ACHN (cell line): ENCODE results near the gene MISP.

Experiments used
- DNase-seq: peaks from one replicate; pipeline ENCODE4 v3.0.0-alpha.2; 2015
- in situ Hi-C: cut with HindIII; loops from 2 replicates; pipeline ENCODE4 v1.10.0; 2017; ENCODE audit warnings: low sequenced_read_pairs, low pct_ligation_motif_present, low pct_unique_long_range_greater_than_20kb

Gene MISP

DNA sequence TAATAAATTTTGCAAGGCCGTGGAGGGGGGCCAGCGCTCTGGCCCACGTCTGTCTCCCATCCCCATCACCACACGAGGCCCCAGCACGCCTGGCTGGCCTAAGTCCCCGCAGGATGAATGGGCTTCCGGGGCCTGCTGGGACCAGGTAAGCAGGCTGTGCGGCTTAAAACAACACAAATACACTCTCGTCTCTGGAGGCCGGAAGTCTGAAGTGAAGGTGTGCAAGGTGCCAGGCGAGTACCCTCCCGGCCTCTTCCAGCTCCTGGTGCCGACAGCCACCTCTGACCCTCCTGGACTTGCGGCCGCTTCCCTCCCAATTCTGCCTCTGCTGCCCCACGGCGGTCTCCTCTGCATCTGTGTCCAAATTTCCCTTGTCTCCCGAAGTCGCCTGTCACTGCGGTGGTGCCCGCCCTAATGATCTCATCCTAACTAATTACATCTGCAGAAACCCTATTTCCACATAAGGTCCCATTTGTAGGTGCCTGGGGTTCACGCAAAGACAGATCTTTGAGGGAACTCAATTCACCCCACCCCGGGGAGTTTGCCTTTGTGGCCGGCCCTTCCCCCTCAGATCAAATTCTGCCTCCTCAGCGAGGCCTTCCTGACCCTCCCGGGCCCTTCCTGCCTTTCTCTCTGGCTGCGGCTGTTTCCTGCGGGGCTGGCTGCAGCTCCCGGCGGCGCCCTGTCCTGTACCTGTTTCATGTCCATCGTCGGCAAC, 38.2 kb downstream of the MISP start:
- in situ Hi-C loops, result no loop called here

GRCh38 chr19:789701-790060, 38.8 kb downstream of the MISP start:
- in situ Hi-C loops, result no loop called here
- no peak for DNase-seq

More for the DNA sequence above, 38.2 kb downstream of the MISP start:
- no peak for DNase-seq

- in situ Hi-C loops, result no loop called here
- DNase-seq, result no peak
Observed at GRCh38 chr19:791007-791566, 40.2 kb downstream of the MISP start.

DNA sequence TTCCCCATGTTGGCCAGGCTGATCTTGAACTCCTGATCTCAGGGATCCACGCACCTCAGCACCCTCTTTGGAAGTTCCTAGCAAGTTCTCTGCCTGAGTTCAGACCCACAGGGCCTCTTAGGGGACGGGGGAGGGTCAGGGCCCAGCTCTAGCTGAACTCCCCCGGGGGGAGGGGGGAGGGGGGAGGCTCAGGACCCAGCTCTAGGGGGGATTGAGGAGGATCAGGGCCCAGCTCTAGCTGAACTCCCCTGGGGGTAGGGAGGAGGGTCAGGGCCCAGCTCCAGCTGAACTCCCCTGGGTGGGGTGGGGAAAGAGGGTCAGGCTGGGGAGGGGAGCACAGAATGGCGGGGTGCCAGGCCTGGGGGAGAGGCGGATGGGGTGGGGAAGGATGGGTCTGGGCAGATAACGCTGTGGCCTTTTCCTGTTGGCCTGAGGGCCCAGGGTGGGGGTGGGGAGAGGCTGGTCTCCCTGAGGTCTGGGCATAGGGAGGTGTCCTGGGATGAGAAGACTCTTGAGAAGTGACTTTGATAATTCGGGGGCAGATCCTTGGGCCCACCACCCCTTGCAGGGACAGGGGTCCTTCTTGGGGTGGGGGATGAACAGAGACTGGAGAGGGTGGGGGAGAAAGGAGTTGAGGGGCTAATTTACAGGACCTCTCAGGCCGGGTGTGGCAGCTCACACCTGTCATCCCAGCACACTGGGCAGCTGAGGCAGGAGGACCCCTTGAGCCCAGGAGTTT, 40.8 kb downstream of the MISP start:
- no peak for DNase-seq
- in situ Hi-C loops, result no loop called here

- no peak for DNase-seq
- in situ Hi-C loops, result no loop called here
Observed at GRCh38 chr19:792306-792885, 41.5 kb downstream of the MISP start.

- no peak for DNase-seq
- in situ Hi-C loops, result no loop called here
Observed at GRCh38 chr19:793806-794205, 42.9 kb downstream of the MISP start.

GRCh38 chr19:795073-795611, 44.2 kb downstream of the MISP start:
- in situ Hi-C loops, result no loop called here
- DNase-seq, result no peak

DNA sequence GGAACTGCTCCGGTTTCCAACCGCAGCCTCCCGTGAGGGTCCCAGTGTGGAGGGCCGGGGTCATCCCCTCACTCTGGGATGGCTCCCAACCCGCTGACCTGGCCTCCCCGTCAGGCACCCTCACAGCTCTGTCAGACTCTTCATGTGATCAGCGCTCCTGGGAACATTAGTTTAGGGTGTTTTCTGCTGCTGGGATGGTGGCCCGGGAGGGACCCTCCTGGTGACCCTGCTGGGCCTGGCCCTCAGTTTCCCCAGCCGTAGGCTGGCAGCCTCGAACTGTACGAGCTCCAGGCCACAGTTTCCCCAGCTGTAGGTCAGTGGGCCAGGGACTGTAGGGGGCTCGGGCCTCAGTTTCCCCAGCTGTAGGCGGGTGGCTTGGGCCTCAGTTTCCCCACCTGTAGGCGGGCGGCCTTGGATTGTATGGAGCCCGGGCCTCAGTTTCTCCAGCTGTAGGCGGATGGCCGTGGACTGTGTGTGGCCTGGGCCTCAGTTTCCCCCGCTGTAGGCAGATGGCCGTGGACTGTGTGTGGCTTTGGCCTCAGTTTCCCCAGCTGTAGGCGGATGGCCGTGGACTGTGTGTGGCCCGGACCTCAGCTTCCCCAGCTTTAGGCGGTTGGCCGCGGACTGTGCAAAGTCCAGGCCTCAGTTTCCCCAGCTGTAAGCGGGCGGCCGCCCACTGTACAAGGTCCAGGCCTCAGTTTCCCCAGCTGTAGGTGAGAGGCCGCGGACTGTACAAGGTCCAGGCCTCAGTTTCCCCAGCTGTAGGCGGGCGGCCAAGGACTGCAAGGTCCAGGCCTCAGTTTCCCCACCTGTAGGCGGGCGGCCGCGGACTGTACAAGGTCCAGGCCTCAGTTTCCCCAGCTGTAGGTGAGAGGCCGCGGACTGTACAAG, 45.0 kb downstream of the MISP start:
- no peak for DNase-seq

DNA sequence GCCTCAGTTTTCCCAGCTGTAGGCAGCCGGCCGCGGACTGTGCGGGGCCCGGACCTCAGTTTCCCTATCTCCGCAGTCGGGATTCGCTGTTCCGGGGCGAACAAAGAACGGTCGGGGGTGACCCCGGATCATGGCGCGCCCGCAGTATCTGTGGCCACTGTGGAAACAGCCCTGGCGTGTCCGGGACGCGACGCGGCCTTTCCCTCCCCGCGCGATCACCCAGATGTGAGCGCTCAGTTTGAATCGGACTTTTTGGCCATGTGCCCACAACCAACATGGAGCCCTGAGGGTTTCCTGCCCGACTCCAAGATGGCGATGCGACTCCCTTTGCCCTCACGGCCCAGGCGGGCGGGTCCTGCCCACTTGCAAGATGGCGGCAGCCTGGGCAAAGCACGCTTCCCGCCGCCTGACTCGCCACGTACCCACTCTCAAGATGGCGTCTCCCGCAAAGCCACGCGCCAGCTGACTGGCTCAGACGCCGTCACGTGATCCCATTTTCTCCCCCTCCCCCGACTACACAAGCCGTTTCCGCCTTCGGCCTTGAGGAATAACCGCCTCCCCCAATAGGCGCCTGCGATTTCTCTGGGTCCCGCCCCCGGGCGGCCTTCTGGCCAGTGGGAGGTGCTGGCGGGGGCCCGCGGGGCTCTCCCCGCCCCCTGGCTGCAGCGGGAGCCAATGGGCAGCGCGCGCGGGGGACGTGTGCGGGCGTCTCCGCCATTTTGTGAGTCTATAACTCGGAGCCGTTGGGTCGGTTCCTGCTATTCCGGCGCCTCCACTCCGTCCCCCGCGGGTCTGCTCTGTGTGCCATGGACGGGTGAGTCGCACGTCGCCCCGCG, 46.0 kb downstream of the MISP start, which contains the start of gene PTBP1:
PTBP1 (plus strand) TSS at position 761 of the 836 bp plus-strand sequence; CDS start at position 807, 46 bp downstream.
- peak; percentile 99 for DNase-seq
- in situ Hi-C loops, result no loop called here

More for the DNA sequence above, 45.0 kb downstream of the MISP start:
- in situ Hi-C loops, result no loop called here

DNA sequence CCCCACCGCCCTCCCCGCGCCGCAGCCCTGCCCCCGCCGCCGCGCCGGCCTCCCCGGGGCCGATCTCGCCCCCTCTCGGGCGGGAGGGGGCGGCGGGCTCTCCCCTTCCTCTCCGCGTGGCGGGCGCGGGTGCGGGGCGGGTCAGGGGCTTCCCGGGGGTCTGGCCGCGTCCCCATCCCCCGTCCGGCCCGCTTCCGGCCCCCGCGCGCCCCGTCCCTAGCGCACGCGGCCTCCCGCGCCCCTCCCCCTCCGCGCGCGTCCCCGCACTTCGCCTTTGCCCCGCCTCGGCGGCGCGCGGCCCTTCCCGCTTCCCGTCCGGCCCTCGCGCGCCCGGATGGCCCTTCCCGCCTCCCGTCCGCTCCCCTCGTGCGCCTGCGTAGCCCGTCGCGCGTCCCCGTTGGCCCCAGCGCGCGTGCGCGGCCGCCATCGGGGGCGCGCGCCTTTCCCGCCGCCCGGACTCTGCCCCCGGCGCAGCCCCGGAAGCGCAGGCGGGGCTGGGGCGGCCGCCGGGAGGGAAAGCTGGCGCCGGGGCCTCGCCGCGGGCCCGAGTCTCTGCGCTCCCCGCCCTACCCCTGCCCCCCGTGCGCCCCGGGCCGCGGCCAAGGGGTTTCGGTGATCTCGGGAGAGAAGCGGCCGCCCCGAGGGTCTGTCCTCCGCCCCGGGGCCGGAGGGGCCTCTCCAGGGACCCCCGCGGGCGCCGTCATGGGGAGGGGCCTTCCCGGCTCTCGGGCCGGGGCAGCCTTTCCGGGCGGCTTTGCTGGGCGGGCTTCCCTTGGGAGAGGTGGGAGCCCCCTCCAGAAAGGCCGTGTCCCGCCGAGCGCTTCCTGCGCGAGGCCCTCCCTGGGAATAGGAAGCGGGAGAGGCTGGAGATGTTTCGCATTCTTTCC, 46.9 kb downstream of the MISP start:
- in situ Hi-C loops, result no loop called here
- DNase-seq, result peak; percentile 87

- in situ Hi-C loops, result no loop called here
- DNase-seq, result peak; percentile 78
Observed at GRCh38 chr19:798415-799075, 47.6 kb downstream of the MISP start.

- in situ Hi-C loops, result no loop called here
- peak; percentile 33 for DNase-seq
Observed at GRCh38 chr19:799076-799881, 48.4 kb downstream of the MISP start.

DNA sequence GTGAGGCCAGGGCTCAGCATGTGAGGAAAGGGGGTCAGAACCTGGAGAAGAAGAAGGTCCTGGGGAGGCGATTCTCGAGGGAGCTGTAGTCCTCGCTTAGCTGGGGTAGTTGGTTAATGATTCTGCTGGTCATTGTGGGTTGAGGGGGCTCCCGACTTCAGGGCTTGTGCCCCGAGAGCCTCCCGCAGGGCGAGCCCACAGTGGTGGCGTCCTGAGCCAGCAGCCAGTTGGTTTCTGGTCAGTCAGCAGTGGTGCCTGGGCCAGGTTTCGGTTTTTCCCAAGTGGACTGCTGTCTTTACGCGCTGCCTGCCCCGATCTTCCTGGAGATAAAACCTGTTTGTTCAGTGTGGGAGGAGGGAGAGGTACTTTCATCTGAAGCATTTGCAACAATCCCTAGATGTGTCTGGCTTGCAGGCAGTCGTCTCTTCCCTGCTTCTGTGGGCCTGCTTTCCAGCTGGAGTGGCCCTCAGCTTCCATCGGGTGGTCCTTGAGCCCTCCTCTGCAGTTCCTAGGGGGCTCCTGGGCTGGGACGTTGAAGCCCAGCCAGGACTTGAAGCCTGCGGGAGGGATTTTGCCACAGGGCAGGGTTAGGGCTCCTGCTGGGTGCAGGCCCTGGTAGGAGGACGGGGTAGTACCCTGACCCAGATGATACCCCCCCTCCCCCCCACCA, 49.6 kb downstream of the MISP start:
- in situ Hi-C loops, result no loop called here
- no peak for DNase-seq

DNA sequence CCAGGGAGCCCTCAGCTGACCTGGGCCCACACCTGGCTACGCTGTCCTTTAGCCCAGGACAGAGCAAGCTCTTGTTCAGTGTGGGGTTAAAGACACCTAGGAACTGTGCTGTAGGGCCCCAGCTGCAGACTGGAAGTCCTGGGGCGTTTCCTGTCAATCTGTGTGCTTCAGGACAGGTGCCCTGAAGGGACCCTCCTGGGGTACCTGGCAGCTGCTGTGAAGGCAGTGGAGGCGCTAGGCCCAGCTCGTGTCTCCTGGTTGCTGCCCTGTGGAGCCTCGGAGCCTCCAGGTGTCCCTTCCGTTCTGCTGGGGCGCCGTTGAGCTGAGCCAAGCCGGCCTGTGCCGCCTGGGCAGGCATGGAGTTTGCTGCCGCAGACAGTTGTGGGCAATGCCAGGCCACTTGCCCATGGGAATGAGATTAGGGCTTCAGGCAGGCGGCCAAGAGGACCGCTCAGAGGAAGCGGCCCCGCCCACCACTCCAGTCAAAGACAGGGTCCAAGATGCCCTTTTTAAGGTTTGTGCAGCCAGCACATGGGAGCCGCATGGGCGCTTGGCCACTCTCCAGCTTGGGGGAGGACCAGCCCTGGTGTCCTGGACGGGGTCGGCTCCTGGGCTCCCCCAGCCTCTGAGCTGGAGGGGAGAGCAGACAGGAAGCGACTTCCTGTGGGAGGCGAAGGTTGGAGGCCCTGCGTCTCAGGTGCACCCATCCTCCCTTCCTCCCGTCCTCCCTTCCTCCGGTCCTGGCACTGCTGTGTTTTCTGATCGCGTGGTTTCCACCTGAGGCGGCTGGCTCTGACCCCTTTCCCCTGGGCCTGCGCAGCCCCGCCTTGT, 50.3 kb downstream of the MISP start:
- DNase-seq, result no peak
- in situ Hi-C loops, result no loop called here
